Measurements from ENCODE around the gene TPK1.

- TF ChIP-seq, protein P1, sequence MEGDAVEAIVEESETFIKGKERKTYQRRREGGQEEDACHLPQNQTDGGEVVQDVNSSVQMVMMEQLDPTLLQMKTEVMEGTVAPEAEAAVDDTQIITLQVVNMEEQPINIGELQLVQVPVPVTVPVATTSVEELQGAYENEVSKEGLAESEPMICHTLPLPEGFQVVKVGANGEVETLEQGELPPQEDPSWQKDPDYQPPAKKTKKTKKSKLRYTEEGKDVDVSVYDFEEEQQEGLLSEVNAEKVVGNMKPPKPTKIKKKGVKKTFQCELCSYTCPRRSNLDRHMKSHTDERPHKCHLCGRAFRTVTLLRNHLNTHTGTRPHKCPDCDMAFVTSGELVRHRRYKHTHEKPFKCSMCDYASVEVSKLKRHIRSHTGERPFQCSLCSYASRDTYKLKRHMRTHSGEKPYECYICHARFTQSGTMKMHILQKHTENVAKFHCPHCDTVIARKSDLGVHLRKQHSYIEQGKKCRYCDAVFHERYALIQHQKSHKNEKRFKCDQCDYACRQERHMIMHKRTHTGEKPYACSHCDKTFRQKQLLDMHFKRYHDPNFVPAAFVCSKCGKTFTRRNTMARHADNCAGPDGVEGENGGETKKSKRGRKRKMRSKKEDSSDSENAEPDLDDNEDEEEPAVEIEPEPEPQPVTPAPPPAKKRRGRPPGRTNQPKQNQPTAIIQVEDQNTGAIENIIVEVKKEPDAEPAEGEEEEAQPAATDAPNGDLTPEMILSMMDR (IDR thresholded peaks at IDR 0.05; ENCODE audit: low read depth, low read length) = no peak
- TF ChIP-seq POLR2A (IDR thresholded peaks at IDR 0.05; ENCODE audit: extremely low read depth, insufficient read length) (no peak), MAX (IDR thresholded peaks at IDR 0.05; ENCODE audit: low read depth, low read length) (no peak)
Observed at GRCh38 chr7:144857463-144857862, 21.6 kb upstream of the TPK1 start.

All from NB4 (cell line).